Hippocampal formation (tissue), 2 donors: ENCODE measurements around the gene SLC22A15.
"Not testable (repeated sequence)": the region's sequence is repeated elsewhere in the genome, so short reads cannot be mapped to it uniquely, and the experiment has no call there.

Source experiments
- DNase-seq, 2 donors: peaks; one replicate each; lab custom pipeline; 2025; lab: John Stamatoyannopoulos, UW

Gene SLC22A15

GRCh38 chr1:116033322-116033721 is 57.0 kb downstream of the SLC22A15 start:
- DNase-seq: peak; percentile 77 to 95

GRCh38 chr1:116036255-116036654 is 59.9 kb downstream of the SLC22A15 start:
- no peak for DNase-seq

- no peak for DNase-seq
Measured at GRCh38 chr1:116038679-116039078, 62.4 kb downstream of the SLC22A15 start.

- DNase-seq: no peak
Measured at GRCh38 chr1:116044071-116044470, 67.8 kb downstream of the SLC22A15 start.

GRCh38 chr1:116046933-116047332 is 70.6 kb downstream of the SLC22A15 start:
- DNase-seq: not testable (repeated sequence)

- not testable (repeated sequence) for DNase-seq
Measured at GRCh38 chr1:116051896-116052295, 75.6 kb downstream of the SLC22A15 start.

- DNase-seq: no peak
Measured at GRCh38 chr1:116062201-116062600, 85.9 kb downstream of the SLC22A15 start.

- no peak for DNase-seq
Measured at GRCh38 chr1:116064616-116065015, 88.3 kb downstream of the SLC22A15 start.

GRCh38 chr1:116066868-116067565 is 90.7 kb downstream of the SLC22A15 start:
- DNase-seq: no peak

GRCh38 chr1:116067566-116067890 is 91.2 kb downstream of the SLC22A15 start:
- DNase-seq: no peak

GRCh38 chr1:116075575-116075974 is 99.3 kb downstream of the SLC22A15 start:
- DNase-seq: no peak

- no peak for DNase-seq
Measured at GRCh38 chr1:116075990-116076389, 99.7 kb downstream of the SLC22A15 start.

GRCh38 chr1:116076831-116077230 is 100.5 kb downstream of the SLC22A15 start:
- no peak for DNase-seq

GRCh38 chr1:116078699-116079223 is 102.4 kb downstream of the SLC22A15 start:
- no peak for DNase-seq

GRCh38 chr1:116087628-116088027 is 111.3 kb downstream of the SLC22A15 start:
- no peak for DNase-seq

GRCh38 chr1:116089870-116090269 is 113.6 kb downstream of the SLC22A15 start:
- DNase-seq: no peak

GRCh38 chr1:116091083-116091482 is 114.8 kb downstream of the SLC22A15 start:
- DNase-seq: no peak

GRCh38 chr1:116092752-116093489 is 116.6 kb downstream of the SLC22A15 start:
- no peak for DNase-seq

GRCh38 chr1:116095027-116095426 is 118.7 kb downstream of the SLC22A15 start:
- DNase-seq: no peak

GRCh38 chr1:116096013-116096618 is 119.8 kb downstream of the SLC22A15 start:
- no peak for DNase-seq

GRCh38 chr1:116097626-116098025 is 121.3 kb downstream of the SLC22A15 start:
- DNase-seq: no peak

- no peak for DNase-seq
Measured at GRCh38 chr1:116099379-116099778, 123.1 kb downstream of the SLC22A15 start.

GRCh38 chr1:116099919-116100318 is 123.6 kb downstream of the SLC22A15 start:
- no peak for DNase-seq
